WTC11 (cell line): ENCODE data around the gene UBALD1. TPM values are rescaled to one million over a fixed set of nuclear protein-coding genes. Genes with fewer than 3 reads are reported as not detected.

Experiments
- ATAC-seq: fragments of 200-7000 bp; cut with Tn5 transposase; 2 replicates; pipeline ENCODE4 v1.10.0; 2021; ENCODE audit warnings: mild to moderate bottlenecking, moderate library complexity
- CTCF ChIA-PET: fragments of 300-600 bp; sonication (Branson Sonifier 250); formaldehyde crosslinking; loops from one replicate; lab custom pipeline; 2021; ENCODE audit warnings: antibody characterized with exemption; lab: Charles Lee
- POLR2A ChIA-PET: fragments of 350-600 bp; sonication (Branson Sonifier 250); formaldehyde crosslinking; loops from one replicate; lab custom pipeline; 2021; ENCODE audit warnings: antibody characterized with exemption; lab: Charles Lee
- DNase-seq: peaks from one replicate; pipeline ENCODE4 v3.0.0; 2021; ENCODE audit warnings: low spot score
- H3K27ac Mint-ChIP-seq: 2 replicates; pipeline ENCODE4 v1.8.0; 2021; ENCODE audit warnings: mixed read lengths
- H3K27me3 Mint-ChIP-seq: 2 replicates; pipeline ENCODE4 v1.8.0; 2021; ENCODE audit warnings: low read depth, mild to moderate bottlenecking, moderate library complexity, mixed read lengths
- H3K36me3 Mint-ChIP-seq: 2 replicates; pipeline ENCODE4 v1.8.0; 2021; ENCODE audit warnings: mixed read lengths
- H3K4me1 Mint-ChIP-seq: 2 replicates; pipeline ENCODE4 v1.8.0; 2022; ENCODE audit warnings: mixed read lengths
- H3K4me3 Mint-ChIP-seq: 2 replicates; pipeline ENCODE4 v1.8.0; 2021; ENCODE audit warnings: mild to moderate bottlenecking, moderate library complexity, mixed read lengths
- H3K9me3 Mint-ChIP-seq: 2 replicates; pipeline ENCODE4 v1.8.0; 2021; ENCODE audit warnings: mixed read lengths
- CDX4 ChIP-seq: fragments of 250-450 bp; sonication (Bioruptor Pico); IDR thresholded peaks from 2 replicates; pipeline ENCODE4 v1.9.0; 2021; ENCODE audit warnings: moderate library complexity, mild to moderate bottlenecking, inconsistent platforms, borderline replicate concordance
- GABPB1 ChIP-seq: sonication (generic); formaldehyde crosslinking; IDR thresholded peaks from 2 replicates; pipeline ENCODE4 v1.8.1; 2023; ENCODE audit warnings: mild to moderate bottlenecking, missing genetic modification reagents
- IRF1 ChIP-seq: sonication (generic); formaldehyde crosslinking; IDR thresholded peaks from 2 replicates; pipeline ENCODE4 v1.8.0; 2023; ENCODE audit warnings: missing genetic modification reagents
- IRF2 ChIP-seq: sonication (generic); formaldehyde crosslinking; IDR thresholded peaks from 2 replicates; pipeline ENCODE4 v1.8.0; 2022; ENCODE audit warnings: low read depth, missing genetic modification reagents, borderline replicate concordance
- KAT7 ChIP-seq: sonication (generic); formaldehyde crosslinking; IDR thresholded peaks from 2 replicates; pipeline ENCODE4 v1.8.1; 2023; ENCODE audit warnings: missing genetic modification reagents, mild to moderate bottlenecking, borderline replicate concordance
- OVOL2 ChIP-seq: fragments of 250-450 bp; sonication (Bioruptor Pico); IDR thresholded peaks from 2 replicates; pipeline ENCODE4 v1.9.0; 2021; ENCODE audit warnings: mild to moderate bottlenecking, borderline replicate concordance
- USF2 ChIP-seq: sonication (generic); formaldehyde crosslinking; IDR thresholded peaks from 2 replicates; pipeline ENCODE4 v1.8.1; 2023; ENCODE audit warnings: mild to moderate bottlenecking, missing genetic modification reagents, moderate library complexity
- ZNF232 ChIP-seq: sonication (generic); formaldehyde crosslinking; IDR thresholded peaks from 2 replicates; pipeline ENCODE4 v1.8.0; 2022; ENCODE audit warnings: mild to moderate bottlenecking, missing genetic modification reagents
- total RNA-seq: library from RNA; stranded (reverse); gene quantifications from 3 replicates; pipeline ENCODE4 v1.2.3, GENCODE V29; 2021
- TF ChIP-seq, protein P1 (sequence below): fragments of 250-450 bp; sonication (Bioruptor Pico); IDR thresholded peaks from 2 replicates; pipeline ENCODE4 v1.9.0; 2021; ENCODE audit warnings: mild to moderate bottlenecking
- TF ChIP-seq, protein P2 (sequence below): sonication (generic); formaldehyde crosslinking; IDR thresholded peaks from 2 replicates; pipeline ENCODE4 v1.8.1; 2022; ENCODE audit warnings: low read depth, mild to moderate bottlenecking, moderate library complexity, missing genetic modification reagents, borderline replicate concordance
- TF ChIP-seq, protein P3 (sequence below): sonication (generic); formaldehyde crosslinking; IDR thresholded peaks from 2 replicates; pipeline ENCODE4 v1.8.0; 2023; ENCODE audit warnings: mild to moderate bottlenecking, missing genetic modification reagents
- TF ChIP-seq, protein P4 (sequence below): fragments of 250-450 bp; sonication (Bioruptor Pico); IDR thresholded peaks from 2 replicates; pipeline ENCODE4 v1.9.0; 2021; ENCODE audit warnings: mild to moderate bottlenecking, borderline replicate concordance
- TF ChIP-seq, protein P5 (sequence below): sonication (generic); formaldehyde crosslinking; IDR thresholded peaks from 2 replicates; pipeline ENCODE4 v1.8.1; 2023; ENCODE audit warnings: mild to moderate bottlenecking, missing genetic modification reagents, moderate library complexity
- TF ChIP-seq, protein P6 (sequence below): sonication (generic); formaldehyde crosslinking; IDR thresholded peaks from 2 replicates; pipeline ENCODE4 v1.8.0; 2022; ENCODE audit warnings: mild to moderate bottlenecking, missing genetic modification reagents
- TF ChIP-seq, protein P7 (sequence below): sonication (generic); formaldehyde crosslinking; IDR thresholded peaks from 2 replicates; pipeline ENCODE4 v1.8.1; 2022; ENCODE audit warnings: mild to moderate bottlenecking, moderate library complexity, missing genetic modification reagents

Gene UBALD1
- total RNA-seq, 1 experiment from 2014 or later, result 56.8 TPM

DNA sequence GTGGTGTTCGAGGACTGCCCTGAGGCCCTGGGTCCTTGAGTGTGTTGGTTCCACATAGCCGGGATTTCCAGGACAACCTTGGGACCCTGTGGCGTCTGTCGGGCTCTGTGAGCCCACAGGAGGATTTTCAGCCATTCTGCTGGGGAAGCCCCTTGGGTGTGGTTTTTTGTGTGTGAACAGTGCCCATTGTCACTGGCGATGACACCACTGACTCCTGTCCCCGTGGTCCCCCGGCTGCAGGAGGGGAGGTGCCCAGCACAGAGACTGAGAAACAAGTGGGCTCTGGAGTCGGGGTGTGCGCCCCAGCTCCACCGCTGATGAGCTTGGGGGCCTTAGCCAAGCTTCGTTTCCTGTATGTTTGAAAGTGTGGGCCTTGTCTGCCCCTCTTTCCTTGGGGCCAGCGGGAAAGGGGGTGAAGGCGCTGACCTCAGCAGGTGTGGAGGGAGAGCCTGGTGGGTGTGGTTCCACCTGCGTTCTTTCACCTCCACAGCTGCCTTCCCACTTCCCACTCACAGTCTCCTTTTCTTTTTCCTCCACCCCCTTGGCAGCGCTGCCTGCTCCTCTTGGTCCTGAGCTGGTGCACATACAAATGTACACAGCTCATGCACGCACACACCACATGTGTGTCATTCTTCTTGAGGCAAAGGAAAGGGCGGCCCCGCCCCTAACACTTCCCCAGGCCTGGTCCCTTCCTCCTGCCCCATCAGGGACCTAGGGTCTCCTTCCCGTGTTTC, 26.1 kb upstream of the UBALD1 start:
- H3K27me3 Mint-ChIP-seq, result no peaks in the 10 kb centered on the region
- ATAC-seq, result no peak
- TF ChIP-seq USF2 (CRISPR knock-in tag), result no peak
- TF ChIP-seq, protein P1, sequence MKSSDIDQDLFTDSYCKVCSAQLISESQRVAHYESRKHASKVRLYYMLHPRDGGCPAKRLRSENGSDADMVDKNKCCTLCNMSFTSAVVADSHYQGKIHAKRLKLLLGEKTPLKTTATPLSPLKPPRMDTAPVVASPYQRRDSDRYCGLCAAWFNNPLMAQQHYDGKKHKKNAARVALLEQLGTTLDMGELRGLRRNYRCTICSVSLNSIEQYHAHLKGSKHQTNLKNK (CRISPR knock-in tag), result no peak
- TF ChIP-seq, protein P2, sequence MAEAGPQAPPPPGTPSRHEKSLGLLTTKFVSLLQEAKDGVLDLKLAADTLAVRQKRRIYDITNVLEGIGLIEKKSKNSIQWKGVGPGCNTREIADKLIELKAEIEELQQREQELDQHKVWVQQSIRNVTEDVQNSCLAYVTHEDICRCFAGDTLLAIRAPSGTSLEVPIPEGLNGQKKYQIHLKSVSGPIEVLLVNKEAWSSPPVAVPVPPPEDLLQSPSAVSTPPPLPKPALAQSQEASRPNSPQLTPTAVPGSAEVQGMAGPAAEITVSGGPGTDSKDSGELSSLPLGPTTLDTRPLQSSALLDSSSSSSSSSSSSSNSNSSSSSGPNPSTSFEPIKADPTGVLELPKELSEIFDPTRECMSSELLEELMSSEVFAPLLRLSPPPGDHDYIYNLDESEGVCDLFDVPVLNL (CRISPR knock-in tag), result no peak
- no peak for TF ChIP-seq ZNF232 (CRISPR knock-in tag)
- TF ChIP-seq KAT7, result no peak
- no peak for TF ChIP-seq CDX4 (CRISPR knock-in tag)
- TF ChIP-seq, protein P3, sequence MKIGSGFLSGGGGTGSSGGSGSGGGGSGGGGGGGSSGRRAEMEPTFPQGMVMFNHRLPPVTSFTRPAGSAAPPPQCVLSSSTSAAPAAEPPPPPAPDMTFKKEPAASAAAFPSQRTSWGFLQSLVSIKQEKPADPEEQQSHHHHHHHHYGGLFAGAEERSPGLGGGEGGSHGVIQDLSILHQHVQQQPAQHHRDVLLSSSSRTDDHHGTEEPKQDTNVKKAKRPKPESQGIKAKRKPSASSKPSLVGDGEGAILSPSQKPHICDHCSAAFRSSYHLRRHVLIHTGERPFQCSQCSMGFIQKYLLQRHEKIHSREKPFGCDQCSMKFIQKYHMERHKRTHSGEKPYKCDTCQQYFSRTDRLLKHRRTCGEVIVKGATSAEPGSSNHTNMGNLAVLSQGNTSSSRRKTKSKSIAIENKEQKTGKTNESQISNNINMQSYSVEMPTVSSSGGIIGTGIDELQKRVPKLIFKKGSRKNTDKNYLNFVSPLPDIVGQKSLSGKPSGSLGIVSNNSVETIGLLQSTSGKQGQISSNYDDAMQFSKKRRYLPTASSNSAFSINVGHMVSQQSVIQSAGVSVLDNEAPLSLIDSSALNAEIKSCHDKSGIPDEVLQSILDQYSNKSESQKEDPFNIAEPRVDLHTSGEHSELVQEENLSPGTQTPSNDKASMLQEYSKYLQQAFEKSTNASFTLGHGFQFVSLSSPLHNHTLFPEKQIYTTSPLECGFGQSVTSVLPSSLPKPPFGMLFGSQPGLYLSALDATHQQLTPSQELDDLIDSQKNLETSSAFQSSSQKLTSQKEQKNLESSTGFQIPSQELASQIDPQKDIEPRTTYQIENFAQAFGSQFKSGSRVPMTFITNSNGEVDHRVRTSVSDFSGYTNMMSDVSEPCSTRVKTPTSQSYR, result no peak
- DNase-seq, result no peak
- no peaks in the 10 kb centered on the region for H3K36me3 Mint-ChIP-seq
- no peak overlapping the region for H3K4me3 Mint-ChIP-seq
- 0 out of 2 replicates have a peak, but pooled peaks cover 4% of the 10 kb centered on the region for H3K4me1 Mint-ChIP-seq
- peak overlapping the region; percentile 75; the same call in 1 of the 2 replicates for H3K27ac Mint-ChIP-seq
- no peaks in the 10 kb centered on the region for H3K9me3 Mint-ChIP-seq
- CTCF ChIA-PET, result interaction anchor here (1.2 to 2.7 kb wide), 3 partner anchors 10 to 42 kb away, joined by 3 to 16 read pairs (median 6); partner anchors contain the start of gene MGRN1
- POLR2A ChIA-PET, result no interaction called here

DNA sequence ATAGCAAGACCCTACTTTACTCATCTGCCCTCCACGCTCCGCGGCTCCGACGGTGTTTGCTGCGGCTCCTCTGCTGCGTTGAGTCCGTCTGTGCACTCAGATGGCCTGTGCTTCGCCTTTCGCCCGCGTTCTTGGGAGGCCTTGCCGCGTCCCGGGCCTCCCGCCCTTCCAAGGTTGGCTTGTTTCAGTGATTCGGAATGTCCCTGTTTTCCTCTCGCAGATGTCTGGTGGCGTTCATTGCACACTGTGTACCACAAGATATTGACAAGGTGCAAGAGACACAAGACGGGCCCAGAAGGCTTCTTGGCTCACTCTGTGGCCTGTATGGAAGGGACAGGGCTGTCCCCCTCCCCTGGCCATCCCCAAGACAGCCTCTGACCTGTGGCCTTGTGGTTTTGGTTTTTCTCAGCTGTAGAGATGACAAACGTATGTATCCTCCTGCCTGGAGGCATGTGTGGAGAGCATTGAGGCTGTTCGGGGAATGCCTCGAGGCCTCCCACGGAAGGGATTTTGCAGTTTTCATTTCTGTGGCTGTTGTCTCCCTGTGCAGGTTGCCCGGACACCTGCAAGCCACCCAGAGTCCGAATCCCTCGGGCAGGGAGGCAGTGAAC, 25.3 kb upstream of the UBALD1 start:
- ATAC-seq (no peak), DNase-seq (no peak)
- Mint-ChIP-seq H3K4me1 (0 out of 2 replicates have a peak, but pooled peaks cover 4% of the 10 kb centered on the region), H3K36me3 (no peaks in the 10 kb centered on the region), H3K27ac (peak overlapping the region; percentile 74), H3K4me3 (no peak overlapping the region), H3K9me3 (no peaks in the 10 kb centered on the region), H3K27me3 (no peaks in the 10 kb centered on the region)
- ChIA-PET CTCF (interaction anchor here (1.2 to 2.7 kb wide), 2 partner anchors 10 to 16 kb away, joined by 6 to 16 read pairs; partner anchors contain the start of gene MGRN1), POLR2A (no interaction called here)
- TF ChIP-seq, protein P4, sequence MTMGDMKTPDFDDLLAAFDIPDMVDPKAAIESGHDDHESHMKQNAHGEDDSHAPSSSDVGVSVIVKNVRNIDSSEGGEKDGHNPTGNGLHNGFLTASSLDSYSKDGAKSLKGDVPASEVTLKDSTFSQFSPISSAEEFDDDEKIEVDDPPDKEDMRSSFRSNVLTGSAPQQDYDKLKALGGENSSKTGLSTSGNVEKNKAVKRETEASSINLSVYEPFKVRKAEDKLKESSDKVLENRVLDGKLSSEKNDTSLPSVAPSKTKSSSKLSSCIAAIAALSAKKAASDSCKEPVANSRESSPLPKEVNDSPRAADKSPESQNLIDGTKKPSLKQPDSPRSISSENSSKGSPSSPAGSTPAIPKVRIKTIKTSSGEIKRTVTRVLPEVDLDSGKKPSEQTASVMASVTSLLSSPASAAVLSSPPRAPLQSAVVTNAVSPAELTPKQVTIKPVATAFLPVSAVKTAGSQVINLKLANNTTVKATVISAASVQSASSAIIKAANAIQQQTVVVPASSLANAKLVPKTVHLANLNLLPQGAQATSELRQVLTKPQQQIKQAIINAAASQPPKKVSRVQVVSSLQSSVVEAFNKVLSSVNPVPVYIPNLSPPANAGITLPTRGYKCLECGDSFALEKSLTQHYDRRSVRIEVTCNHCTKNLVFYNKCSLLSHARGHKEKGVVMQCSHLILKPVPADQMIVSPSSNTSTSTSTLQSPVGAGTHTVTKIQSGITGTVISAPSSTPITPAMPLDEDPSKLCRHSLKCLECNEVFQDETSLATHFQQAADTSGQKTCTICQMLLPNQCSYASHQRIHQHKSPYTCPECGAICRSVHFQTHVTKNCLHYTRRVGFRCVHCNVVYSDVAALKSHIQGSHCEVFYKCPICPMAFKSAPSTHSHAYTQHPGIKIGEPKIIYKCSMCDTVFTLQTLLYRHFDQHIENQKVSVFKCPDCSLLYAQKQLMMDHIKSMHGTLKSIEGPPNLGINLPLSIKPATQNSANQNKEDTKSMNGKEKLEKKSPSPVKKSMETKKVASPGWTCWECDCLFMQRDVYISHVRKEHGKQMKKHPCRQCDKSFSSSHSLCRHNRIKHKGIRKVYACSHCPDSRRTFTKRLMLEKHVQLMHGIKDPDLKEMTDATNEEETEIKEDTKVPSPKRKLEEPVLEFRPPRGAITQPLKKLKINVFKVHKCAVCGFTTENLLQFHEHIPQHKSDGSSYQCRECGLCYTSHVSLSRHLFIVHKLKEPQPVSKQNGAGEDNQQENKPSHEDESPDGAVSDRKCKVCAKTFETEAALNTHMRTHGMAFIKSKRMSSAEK (CRISPR knock-in tag), result no peak
- no peak for TF ChIP-seq IRF2 (CRISPR knock-in tag)
- TF ChIP-seq, protein P5, sequence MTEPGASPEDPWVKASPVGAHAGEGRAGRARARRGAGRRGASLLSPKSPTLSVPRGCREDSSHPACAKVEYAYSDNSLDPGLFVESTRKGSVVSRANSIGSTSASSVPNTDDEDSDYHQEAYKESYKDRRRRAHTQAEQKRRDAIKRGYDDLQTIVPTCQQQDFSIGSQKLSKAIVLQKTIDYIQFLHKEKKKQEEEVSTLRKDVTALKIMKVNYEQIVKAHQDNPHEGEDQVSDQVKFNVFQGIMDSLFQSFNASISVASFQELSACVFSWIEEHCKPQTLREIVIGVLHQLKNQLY (CRISPR knock-in tag), result no peak
- TF ChIP-seq, protein P6, sequence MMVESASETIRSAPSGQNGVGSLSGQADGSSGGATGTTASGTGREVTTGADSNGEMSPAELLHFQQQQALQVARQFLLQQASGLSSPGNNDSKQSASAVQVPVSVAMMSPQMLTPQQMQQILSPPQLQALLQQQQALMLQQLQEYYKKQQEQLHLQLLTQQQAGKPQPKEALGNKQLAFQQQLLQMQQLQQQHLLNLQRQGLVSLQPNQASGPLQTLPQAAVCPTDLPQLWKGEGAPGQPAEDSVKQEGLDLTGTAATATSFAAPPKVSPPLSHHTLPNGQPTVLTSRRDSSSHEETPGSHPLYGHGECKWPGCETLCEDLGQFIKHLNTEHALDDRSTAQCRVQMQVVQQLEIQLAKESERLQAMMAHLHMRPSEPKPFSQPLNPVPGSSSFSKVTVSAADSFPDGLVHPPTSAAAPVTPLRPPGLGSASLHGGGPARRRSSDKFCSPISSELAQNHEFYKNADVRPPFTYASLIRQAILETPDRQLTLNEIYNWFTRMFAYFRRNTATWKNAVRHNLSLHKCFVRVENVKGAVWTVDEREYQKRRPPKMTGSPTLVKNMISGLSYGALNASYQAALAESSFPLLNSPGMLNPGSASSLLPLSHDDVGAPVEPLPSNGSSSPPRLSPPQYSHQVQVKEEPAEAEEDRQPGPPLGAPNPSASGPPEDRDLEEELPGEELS (CRISPR knock-in tag), result no peak
- no peak for TF ChIP-seq OVOL2 (CRISPR knock-in tag)
- no peak for TF ChIP-seq GABPB1 (CRISPR knock-in tag)
- TF ChIP-seq IRF1 (CRISPR knock-in tag), result no peak
- TF ChIP-seq, protein P7, sequence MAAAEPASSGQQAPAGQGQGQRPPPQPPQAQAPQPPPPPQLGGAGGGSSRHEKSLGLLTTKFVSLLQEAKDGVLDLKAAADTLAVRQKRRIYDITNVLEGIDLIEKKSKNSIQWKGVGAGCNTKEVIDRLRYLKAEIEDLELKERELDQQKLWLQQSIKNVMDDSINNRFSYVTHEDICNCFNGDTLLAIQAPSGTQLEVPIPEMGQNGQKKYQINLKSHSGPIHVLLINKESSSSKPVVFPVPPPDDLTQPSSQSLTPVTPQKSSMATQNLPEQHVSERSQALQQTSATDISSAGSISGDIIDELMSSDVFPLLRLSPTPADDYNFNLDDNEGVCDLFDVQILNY, result no peak
